AG10803 (cell line): ENCODE measurements around the gene SELE.

Experiments used
- DNase-seq: peaks from one replicate; pipeline ENCODE4 v3.0.0; 2010; ENCODE audit warnings: low read depth
- H3K4me3 ChIP-seq: 2 replicates; pipeline ENCODE4 v1.5.1; 2011; ENCODE audit warnings: mild to moderate bottlenecking, low read length, control low read depth
- TF ChIP-seq, protein P1 (sequence below): conservative IDR thresholded peaks from 2 replicates; pipeline ENCODE4 v1.5.1; 2011; ENCODE audit warnings: mild to moderate bottlenecking, low read length, control low read depth, inconsistent platforms

The SELE gene

DNA sequence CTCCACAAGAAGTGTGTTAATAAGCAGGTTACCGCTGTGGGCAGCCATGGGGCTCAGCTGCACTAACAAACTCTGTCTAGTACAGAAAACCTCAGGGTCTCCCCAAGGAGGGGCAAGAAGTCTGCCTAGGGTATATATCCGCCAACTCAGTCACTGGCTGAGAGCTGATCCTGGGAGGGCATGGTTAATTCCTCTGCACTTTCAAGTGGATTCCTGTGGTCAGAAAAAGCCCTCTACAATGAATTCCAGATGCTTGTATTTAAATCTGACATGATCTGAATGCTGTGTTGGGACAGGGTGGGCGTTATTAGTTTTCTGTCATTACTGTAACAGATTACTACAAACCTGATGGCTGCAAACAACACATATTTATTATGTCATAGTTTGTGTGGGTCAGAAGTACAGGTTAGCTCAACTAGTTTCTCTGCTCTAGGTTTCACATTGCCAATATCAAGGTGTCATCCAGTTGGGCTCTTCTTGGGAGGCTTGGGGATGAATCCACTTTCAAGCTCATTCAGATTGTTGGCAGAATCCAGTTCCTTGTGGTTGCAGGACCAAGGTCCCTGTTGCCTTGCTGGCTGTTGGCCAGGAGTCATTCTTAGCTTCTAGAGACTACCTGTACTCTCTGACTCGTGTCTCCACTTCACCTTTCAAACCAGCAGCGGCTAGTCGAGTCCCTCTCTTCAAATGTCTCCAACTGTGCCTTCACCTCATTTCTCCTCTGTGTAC lies 8.0 kb upstream of the SELE start:
- TF ChIP-seq, protein P1, sequence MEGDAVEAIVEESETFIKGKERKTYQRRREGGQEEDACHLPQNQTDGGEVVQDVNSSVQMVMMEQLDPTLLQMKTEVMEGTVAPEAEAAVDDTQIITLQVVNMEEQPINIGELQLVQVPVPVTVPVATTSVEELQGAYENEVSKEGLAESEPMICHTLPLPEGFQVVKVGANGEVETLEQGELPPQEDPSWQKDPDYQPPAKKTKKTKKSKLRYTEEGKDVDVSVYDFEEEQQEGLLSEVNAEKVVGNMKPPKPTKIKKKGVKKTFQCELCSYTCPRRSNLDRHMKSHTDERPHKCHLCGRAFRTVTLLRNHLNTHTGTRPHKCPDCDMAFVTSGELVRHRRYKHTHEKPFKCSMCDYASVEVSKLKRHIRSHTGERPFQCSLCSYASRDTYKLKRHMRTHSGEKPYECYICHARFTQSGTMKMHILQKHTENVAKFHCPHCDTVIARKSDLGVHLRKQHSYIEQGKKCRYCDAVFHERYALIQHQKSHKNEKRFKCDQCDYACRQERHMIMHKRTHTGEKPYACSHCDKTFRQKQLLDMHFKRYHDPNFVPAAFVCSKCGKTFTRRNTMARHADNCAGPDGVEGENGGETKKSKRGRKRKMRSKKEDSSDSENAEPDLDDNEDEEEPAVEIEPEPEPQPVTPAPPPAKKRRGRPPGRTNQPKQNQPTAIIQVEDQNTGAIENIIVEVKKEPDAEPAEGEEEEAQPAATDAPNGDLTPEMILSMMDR = no peak
- DNase-seq = peak; percentile 69
- no peak overlapping the region for H3K4me3 ChIP-seq

DNA sequence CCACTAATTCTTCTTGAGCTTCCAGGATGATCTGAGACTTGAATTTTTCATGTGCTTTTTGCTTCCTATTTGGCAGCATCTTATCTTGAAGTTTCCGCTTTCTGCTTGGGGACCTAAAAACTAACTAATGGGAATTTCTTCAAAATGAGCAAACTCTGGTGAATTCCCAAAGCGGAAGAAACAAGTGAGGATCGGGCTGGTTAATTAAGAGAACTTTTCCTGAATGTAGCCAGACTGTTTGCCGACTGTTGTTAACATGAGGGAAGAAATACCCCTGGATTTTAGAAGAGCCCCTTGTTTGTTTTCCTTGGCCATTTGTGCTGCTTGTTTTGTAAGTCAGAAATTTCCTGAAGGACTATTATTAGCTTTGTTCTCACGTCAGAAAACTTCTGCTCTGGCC lies 6.1 kb upstream of the SELE start:
- no peak overlapping the region for H3K4me3 ChIP-seq
- DNase-seq = no peak
- TF ChIP-seq, protein P1 = no peak

DNA sequence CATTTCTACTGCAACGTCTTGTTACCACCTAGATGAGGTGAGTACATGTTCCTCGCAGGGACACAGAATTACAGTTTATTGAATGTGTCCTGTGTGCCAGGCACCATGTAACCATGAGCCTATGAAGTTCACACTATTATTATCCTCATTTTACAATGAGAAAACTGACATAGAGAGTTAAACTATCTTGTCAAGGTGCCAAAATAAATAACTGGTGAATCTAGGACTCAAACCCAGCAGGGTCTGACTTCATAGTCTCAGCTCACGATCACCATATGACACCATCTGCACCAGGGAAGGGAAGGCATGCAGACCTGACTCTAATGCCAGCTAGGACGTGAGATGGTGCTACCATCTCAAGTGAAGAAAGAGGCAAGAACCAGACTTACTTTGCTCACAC lies 2.4 kb downstream of the SELE start:
- DNase-seq = no peak
- H3K4me3 ChIP-seq = no peak overlapping the region
- TF ChIP-seq, protein P1 = no peak

DNA sequence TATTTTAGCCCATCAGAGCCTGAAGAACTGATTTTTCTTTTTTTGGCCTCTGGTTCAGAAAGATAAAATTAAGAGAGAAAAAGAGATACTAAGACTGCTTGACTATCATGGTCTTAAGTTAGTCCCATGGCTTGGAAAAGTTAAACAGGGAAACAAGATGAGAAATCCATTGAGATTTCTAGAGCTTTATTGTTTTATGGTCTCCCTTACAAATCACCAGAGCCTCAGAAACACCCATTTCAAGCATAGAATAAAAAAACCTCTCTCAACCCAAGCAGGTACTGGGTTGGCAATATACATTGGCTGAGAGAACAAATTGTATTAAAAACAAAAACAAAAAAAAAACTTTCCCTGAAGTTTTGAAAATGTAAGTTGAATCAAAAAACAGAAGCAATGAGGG lies 3.9 kb downstream of the SELE start:
- DNase-seq = no peak
- TF ChIP-seq, protein P1 = no peak
- no peak overlapping the region for H3K4me3 ChIP-seq

DNA sequence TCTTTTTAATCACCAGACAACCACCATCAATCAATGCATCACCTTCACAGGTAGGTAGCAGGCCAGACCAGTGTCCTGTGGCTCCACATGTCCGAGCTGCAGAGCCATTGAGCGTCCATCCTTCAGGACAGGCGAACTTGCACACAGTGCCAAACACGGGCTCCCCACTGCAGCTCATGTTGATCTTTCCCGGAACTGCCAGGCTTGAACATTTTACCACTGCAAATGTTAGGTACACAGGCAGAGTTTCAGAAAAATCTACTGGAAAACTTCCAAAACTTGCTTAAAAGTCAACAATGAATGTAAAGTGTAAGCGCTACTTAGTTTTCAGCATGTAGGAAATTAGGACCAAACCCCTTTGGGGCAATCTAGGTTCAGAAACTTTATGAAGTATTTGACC lies 6.6 kb downstream of the SELE start:
- TF ChIP-seq, protein P1 = no peak
- H3K4me3 ChIP-seq = no peak overlapping the region
- no peak for DNase-seq

DNA sequence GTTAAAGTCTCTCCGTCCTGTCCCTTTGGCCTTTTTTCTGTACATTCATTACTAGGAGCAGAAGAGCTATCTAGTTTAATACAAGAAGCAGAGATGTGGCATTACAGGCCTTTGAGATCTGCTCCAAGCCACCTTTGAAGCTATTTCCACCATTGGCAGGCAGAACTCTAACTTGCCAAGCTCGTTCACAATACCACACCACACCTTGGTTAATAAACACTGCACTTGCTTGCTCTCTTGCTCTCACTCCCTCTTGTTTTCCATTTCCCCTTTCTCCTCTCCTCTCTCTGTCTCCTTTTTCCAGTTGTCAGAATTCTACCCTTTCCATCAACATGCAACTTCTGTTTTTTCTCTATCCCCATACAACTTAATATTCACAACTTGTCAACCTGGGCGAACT lies 7.0 kb downstream of the SELE start:
- TF ChIP-seq, protein P1 = no peak
- DNase-seq = no peak
- no peak overlapping the region for H3K4me3 ChIP-seq

DNA sequence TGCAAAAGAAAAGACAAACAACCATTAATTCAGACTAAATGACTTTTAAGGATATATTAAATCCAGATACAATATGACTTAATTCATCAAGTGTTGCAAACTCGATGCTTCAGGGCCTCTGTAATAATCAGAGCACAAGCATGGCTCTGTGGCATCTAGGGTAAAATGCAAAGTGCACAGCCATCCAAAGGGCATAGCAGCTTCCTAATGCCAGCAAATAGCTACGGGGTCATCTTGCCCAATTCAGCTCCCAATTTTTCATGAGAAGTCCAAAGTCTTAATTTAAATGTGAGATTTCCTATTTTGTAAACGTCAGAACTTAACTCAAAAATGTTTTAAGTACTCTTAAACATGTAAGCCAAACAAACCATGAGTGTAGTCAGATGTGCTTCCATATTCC lies 7.9 kb downstream of the SELE start:
- DNase-seq = no peak
- no peak overlapping the region for H3K4me3 ChIP-seq
- TF ChIP-seq, protein P1 = no peak
